GM18858 (cell line): ENCODE measurements around the gene SMIM38.

Source experiments
- ATAC-seq: cut with Tn5 transposase; IDR thresholded peaks from one replicate; pipeline ENCODE4 v1.9.1; 2021; ENCODE audit not compliant: unreplicated experiment

The SMIM38 gene

GRCh38 chr11:69200331-69201065, 44.8 kb downstream of the SMIM38 start:
- no peak for ATAC-seq

DNA sequence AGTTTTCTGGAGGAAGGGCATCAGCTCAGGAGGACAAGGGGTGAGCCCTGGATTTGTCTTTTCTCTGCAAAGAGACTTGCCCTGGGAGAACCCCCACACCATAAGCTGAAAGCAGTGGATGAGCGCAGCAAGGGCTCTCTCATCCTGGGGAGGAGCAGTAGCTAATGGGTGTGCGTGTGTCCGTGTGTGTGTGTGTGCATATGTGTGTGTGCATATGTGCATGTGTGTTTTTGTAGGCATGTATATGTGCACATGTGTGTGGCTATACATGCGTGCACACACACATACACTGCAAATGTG, 45.3 kb downstream of the SMIM38 start:
- ATAC-seq, result no peak

GRCh38 chr11:69201764-69202370, 46.1 kb downstream of the SMIM38 start:
- no peak for ATAC-seq

GRCh38 chr11:69202511-69203221, 46.9 kb downstream of the SMIM38 start:
- ATAC-seq, result no peak

GRCh38 chr11:69203381-69203780, 47.6 kb downstream of the SMIM38 start:
- no peak for ATAC-seq

DNA sequence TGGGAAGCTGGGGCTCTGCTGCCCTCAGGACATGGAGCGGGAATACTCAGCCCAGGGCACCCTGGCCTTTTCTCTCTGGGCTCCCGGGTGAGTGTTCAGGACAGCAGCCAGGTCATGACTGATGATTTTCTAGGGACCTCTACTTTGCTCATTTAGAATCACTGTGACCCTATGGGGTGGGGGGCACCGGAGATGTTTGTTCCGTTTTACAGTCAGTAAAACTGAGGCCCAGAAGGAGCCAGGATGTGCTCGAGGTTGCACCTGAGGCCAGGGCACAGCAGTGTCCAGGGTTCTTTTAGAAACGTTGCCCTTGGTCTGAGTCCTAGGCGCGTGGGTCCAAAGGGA, 48.1 kb downstream of the SMIM38 start:
- ATAC-seq, result no peak

DNA sequence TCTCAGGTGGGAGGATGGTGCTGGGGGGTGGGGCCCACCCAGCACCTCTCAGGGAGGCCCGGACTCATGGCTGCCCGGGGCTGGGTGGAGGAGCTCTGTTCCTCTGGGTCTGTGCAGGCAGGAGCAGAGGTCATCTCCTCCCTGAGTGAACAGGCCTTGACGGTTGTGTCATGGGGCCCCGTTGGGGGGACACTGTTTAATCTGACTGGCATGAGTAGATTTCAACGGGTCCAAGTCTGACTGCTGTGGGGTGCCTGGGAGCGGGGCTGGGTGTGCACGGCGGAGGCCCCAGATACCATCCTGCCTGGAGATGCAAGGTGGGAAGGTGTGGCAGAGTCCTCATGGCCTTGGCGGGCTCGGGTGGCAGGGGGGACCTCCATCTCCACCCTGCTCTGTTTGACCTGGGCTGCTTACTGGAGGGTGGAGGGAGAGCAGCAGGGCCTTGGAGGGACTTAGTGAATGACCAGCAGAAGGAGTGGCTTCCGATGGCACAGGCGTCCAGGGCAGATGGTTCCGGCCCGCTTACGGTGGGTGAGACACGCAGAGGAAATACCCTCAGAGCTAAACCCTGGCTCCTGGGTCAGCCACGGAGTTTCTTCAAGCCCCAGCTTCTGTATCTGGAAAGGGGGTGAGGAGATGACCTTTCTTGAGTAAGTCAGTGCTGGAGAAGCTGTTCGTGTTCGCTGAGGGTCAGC, 48.7 kb downstream of the SMIM38 start:
- no peak for ATAC-seq

- no peak for ATAC-seq
Measured at GRCh38 chr11:69204941-69205742, 49.4 kb downstream of the SMIM38 start.
